Right cardiac atrium (tissue), 5 donors: Measurements from ENCODE around the gene NRP1. TPM values are rescaled to one million over a fixed set of nuclear protein-coding genes. Genes with fewer than 3 reads are reported as not detected.

Source experiments
- ATAC-seq, 2 donors: fragments of 200-7000 bp; cut with Tn5 transposase; one replicate each; pipeline versions ENCODE4 v1.8.0 to v1.9.1; 2020; ENCODE audit warnings: moderate library complexity in 2 of 2, mild to moderate bottlenecking in 1 of 2
- DNase-seq, 3 donors: peaks; one replicate each; pipeline ENCODE4 v3.0.0-alpha.2; 2020
- H3K27ac ChIP-seq: one replicate; pipeline ENCODE4 v1.5.1; 2013; ENCODE audit warnings: mild to moderate bottlenecking, low read length, control low read depth, moderate library complexity
- H3K27me3 ChIP-seq: one replicate; pipeline ENCODE4 v1.6.1; 2013; ENCODE audit not compliant: control insufficient read depth, insufficient read depth
- H3K4me1 ChIP-seq: one replicate; pipeline ENCODE4 v1.6.1; 2013; ENCODE audit warnings: low read length; ENCODE audit not compliant: control insufficient read depth, insufficient read depth
- H3K4me3 ChIP-seq: one replicate; pipeline ENCODE4 v1.5.1; 2013; ENCODE audit warnings: low read length, control low read depth
- H3K9me3 ChIP-seq: one replicate; pipeline ENCODE4 v1.6.1; 2013; ENCODE audit warnings: low read length; ENCODE audit not compliant: control insufficient read depth
- WGBS: extraction: QIAGEN DNeasy Blood & Tissue Kit; methylation state at CpG from one replicate; pipeline ENCODE4 v1.1.7; 2013; 5-methylcytosine and 5-hydroxymethylcytosine counted together
- intact Hi-C, 4 donors: fragments of 100-400 bp; cut with DNase I; formaldehyde crosslinking; loops; one replicate each; pipeline versions ENCODE4 v1.11.0 to v1.14.0; 2022 to 2023
- polyA plus RNA-seq: library from polyadenylated mRNA; stranded (reverse); fragments of 200-250 nt; gene quantifications from one replicate; pipeline ENCODE4 v1.2.3, GENCODE V29; 2013
- total RNA-seq, 4 donors: library from RNA; stranded (reverse); fragmentation: NEBNext Ultra II Directional; extraction: Animal tissue kit (Norgen Biotek cat#: 25700); gene quantifications; one replicate each; pipeline ENCODE4 v1.2.1, GENCODE V29; 2021
- donor health status: healthy with polysubstance abuse.
- donor health status: DM: no; HTN: yes; CAD: no.
- donor health status: DM: no; HTN: no; CAD: no.
- donor health status: DM: no; HTN: yes; CAD: no; lungs with severe emphysema.
- donor health status: DM: yes; HTN: yes; CAD: no.

Gene NRP1
- total and polyA plus RNA-seq, 5 donors, result 37.7 to 98.8 (median 92.5) TPM

DNA sequence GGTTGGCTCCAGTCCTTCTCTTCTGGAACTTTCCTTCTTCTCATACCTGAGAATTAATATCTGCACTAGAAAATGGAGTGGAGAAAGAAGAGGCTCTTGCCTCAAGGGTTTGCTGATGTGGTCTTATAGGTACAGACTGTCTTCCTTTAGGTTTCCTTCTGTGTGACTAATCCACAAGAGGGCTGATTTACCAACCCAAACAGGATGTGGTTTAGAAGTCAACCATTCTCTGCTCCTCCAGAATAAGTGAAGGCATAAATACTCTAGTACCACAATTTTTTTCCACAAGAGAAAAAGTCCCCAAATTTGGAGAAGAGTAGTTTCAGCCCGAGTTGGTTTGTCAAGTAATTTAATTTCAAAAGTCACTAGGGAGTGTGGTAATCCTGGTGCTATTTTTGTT, 85.8 kb downstream of the NRP1 start:
- DNase-seq (no peak), ATAC-seq (peak in 1 of 2 donors; percentile 65)
- H3K4me1 ChIP-seq, result peaks cover 14% of the 10 kb centered on the region
- 42% methylated on average over 1 of the region's 1 CpG for WGBS
- no peaks in the 10 kb centered on the region for H3K9me3 ChIP-seq
- peak overlapping the region; percentile 30 for H3K27ac ChIP-seq
- intact Hi-C loops, result no loop called here
- H3K4me3 ChIP-seq, result no peak overlapping the region
- no peaks in the 10 kb centered on the region for H3K27me3 ChIP-seq

DNA sequence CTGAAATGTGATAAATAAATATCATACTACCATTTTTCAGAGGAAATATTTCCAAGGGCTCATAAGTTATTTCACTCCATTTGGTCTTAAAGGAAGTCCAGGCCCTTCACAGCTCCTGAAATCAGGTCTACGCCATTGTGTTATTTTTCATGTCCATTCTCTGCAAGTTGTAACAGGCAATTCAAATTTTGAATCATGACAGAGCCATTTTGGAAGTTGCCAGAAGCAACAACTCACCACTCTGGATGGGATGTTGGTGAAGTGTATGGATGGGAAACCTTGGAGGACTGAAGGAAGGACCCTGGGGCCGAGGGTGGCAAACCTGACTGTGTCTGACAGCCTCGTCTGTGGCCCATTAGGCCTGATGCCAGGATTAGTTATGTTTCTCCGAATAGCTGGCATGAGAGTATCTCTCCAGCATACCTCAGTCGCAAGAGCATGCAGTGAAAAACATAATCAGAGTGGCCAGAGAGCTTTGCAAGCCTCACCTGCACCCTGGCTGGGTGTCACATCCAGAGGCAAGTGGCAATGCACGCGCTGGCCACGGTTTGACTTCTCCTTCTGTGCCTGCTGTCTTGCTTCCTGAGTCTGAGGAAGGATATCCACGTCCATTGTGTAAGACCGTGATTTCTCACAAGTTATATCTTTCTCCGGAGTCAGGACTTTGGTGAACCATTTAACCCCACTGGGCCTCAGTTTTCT, 87.1 kb downstream of the NRP1 start:
- 66% methylated on average over 11 of the region's 11 CpGs for WGBS
- Histone ChIP-seq H3K4me3 (no peak overlapping the region), H3K4me1 (peaks cover 14% of the 10 kb centered on the region), H3K27me3 (no peaks in the 10 kb centered on the region), H3K9me3 (no peaks in the 10 kb centered on the region), H3K27ac (peak overlapping the region; percentile 6)
- ATAC-seq (no peak), DNase-seq (peak in 1 of 3 donors; percentile 52)
- intact Hi-C loops, result no loop called here

DNA sequence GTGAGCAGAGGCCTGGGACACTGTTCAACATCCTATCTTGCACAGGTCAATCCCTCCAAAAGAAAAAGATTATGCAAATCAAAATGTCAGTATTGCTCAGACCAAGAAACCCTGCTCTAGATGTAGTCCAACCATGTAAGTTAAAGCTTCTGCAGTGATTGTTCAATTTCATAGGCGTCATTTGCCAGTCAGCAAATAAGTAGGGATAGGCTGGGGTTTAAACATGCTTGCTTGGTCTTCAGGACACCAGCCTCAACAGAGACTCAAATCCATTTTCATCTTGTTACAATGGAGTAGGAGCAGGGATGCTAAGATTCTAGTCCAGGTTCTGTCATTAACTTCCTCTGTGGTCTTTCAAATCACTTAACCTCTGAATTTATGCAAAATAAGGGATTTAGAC, 89.1 kb downstream of the NRP1 start:
- intact Hi-C loops, result no loop called here
- ATAC-seq (no peak), DNase-seq (no peak)
- 68% methylated on average over 1 of the region's 1 CpG for WGBS
- H3K9me3 ChIP-seq, result no peaks in the 10 kb centered on the region
- H3K27me3 ChIP-seq, result no peaks in the 10 kb centered on the region
- H3K4me3 ChIP-seq, result no peak overlapping the region
- H3K27ac ChIP-seq, result no peak overlapping the region
- H3K4me1 ChIP-seq, result peaks cover 10% of the 10 kb centered on the region

DNA sequence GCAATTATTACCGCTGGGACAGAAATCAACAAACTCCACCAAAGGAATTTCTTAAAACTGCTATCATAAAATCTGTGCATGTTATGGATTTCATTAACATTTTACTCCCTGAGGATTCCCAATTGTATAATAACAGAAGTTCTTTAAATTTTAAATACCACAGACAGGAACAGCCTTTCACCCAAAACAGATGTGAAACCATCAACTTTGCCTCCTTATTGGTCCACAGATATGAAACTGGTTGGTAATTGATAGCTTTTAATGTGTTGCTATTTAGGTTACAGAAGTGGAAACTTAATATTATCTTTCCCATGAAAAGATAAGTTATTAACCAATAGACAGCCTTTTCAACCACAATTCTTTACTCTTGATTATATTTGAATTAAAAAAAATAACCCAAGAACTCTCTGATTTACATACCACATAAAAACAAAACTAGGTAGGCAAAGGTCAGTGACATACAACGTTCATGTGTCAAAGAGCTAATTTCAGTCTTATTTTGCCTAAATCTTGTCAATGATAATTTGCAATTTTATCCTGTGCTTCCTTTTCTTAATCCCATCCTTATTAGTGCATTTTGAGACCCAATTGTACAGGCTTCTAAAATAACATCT, 90.0 kb downstream of the NRP1 start:
- H3K4me1 ChIP-seq, result peaks cover 9% of the 10 kb centered on the region

DNA sequence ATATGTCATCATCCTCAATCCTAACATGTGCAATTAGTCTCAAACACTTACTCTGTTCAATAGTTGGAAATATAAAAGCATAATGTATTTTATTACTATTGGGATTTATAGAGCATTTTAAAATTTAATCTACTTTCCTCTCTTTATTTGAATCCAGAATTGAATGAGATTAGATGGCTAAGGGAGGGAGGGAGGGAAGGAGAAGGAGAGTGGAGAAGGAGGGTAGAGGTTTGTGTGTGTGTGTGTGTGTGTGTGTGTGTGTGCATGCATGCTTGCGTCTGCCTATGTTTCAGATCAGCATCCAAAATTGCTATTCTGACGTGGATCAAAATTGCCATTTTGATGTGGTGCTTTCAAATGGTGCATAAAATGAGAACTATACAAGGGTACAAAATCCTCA, 90.8 kb downstream of the NRP1 start:
- H3K27me3 ChIP-seq, result no peaks in the 10 kb centered on the region
- H3K27ac ChIP-seq, result no peak overlapping the region
- intact Hi-C loops, result no loop called here
- H3K4me1 ChIP-seq, result peaks cover 9% of the 10 kb centered on the region
- no peak overlapping the region for H3K4me3 ChIP-seq
- no peak for DNase-seq
- 95% methylated on average over 2 of the region's 2 CpGs for WGBS
- H3K9me3 ChIP-seq, result no peaks in the 10 kb centered on the region
- ATAC-seq, result no peak

More for the DNA sequence above, 90.0 kb downstream of the NRP1 start:
- no peak overlapping the region for H3K27ac ChIP-seq
- H3K27me3 ChIP-seq, result no peaks in the 10 kb centered on the region
- 69% methylated on average over 2 of the region's 2 CpGs for WGBS
- intact Hi-C loops, result no loop called here
- DNase-seq, result no peak
- no peak overlapping the region for H3K4me3 ChIP-seq
- ATAC-seq, result no peak
- no peaks in the 10 kb centered on the region for H3K9me3 ChIP-seq

DNA sequence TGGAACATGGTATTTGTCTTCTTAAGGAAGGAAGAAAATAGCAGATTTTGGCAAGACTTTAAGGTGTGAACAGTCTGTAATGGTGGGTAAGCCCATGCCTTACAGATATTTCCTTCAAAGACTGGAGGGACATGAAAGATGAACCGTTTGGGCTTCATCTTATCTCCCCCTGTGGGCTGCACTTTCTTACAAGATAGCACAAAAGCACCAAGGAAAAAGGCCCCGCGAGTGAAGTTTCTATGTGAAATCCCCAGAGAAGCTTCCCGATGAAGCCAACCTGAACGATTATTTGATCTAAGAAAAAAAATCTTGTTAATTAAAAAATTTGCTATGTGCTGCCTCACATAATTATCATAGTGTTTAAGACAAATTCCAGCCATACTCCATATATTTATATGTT, 91.5 kb downstream of the NRP1 start:
- Histone ChIP-seq H3K4me1 (peaks cover 9% of the 10 kb centered on the region), H3K27ac (no peak overlapping the region)
- 72% methylated on average over 5 of the region's 5 CpGs for WGBS

DNA sequence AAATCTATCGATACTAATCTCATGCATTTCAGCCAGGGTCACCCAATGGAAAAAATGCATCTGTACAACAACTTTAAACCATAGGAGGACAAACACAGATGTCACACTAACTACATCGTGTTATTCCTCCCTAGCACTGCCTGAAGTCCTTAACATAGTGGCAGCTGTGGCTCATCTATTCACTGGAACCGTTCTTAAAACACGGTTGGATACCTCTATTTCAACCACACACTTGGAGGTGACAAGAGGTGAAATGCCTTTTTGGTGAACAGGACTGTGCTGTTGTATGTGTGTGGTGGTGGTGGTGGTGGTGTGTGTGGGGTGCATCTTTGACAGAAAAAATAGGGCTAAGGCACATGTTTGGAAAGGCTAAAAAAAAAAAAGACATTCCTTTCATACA, 93.1 kb downstream of the NRP1 start:
- WGBS, result 49% methylated on average over 4 of the region's 4 CpGs
- ATAC-seq, result no peak
- Histone ChIP-seq H3K27ac (no peak overlapping the region), H3K9me3 (no peaks in the 10 kb centered on the region), H3K4me1 (peaks cover 7% of the 10 kb centered on the region), H3K4me3 (no peak overlapping the region), H3K27me3 (no peaks in the 10 kb centered on the region)
- intact Hi-C loops, result no loop called here
- DNase-seq, result no peak

More for the DNA sequence above, 91.5 kb downstream of the NRP1 start:
- intact Hi-C loops, result no loop called here
- Histone ChIP-seq H3K27me3 (no peaks in the 10 kb centered on the region), H3K4me3 (no peak overlapping the region), H3K9me3 (no peaks in the 10 kb centered on the region)
- no peak for ATAC-seq
- DNase-seq, result no peak

DNA sequence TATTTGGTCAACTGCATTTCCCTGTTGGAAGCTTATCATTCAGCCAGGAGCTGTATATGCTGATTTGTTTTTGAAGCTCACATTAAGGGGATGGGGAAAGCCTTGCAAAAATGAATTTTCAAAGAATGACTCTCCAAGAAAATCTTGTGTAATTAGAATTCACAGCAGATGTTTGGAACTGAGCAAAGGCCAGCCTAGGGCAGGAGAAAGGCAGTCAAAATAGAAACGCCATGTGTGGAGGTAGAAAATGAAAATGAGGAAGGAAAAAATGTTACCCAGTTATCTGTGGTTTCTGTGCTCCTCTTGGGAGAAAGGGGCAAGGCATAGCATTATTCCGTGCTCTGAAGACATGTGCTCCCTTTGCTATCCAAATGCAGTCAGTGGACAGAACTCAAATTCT, 93.5 kb downstream of the NRP1 start:
- no peak for ATAC-seq

DNA sequence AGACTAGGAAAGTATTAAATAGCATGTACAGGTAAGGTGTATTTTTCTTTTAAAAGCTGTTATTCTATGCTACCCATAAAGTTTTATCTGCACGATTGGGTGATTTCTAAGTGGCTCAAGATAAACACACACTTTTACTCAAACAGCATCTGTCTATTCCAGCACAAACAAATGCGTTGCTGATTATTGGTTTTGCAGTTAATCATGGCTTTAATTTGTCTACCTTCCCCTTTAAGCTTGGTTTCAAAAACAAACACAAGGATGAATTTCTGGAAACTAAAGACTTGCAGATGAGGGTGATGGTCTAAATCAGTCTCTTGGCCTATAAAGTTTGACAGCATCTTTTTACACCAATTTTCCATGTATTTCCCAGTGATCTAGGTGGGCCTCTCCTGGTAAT, 94.2 kb downstream of the NRP1 start:
- Histone ChIP-seq H3K4me3 (no peak overlapping the region), H3K27ac (no peak overlapping the region), H3K4me1 (peaks cover 5% of the 10 kb centered on the region), H3K9me3 (no peaks in the 10 kb centered on the region), H3K27me3 (no peaks in the 10 kb centered on the region)
- ATAC-seq (no peak), DNase-seq (no peak)
- intact Hi-C loops, result no loop called here
- 90% methylated on average over 2 of the region's 2 CpGs for WGBS

More for the DNA sequence above, 93.5 kb downstream of the NRP1 start:
- Histone ChIP-seq H3K4me1 (peaks cover 7% of the 10 kb centered on the region), H3K27me3 (no peaks in the 10 kb centered on the region), H3K27ac (no peak overlapping the region), H3K9me3 (no peaks in the 10 kb centered on the region), H3K4me3 (no peak overlapping the region)
- 52% methylated on average over 2 of the region's 2 CpGs for whole genome bisulfite sequencing
- intact Hi-C loops, result no loop called here
- DNase-seq, result no peak

DNA sequence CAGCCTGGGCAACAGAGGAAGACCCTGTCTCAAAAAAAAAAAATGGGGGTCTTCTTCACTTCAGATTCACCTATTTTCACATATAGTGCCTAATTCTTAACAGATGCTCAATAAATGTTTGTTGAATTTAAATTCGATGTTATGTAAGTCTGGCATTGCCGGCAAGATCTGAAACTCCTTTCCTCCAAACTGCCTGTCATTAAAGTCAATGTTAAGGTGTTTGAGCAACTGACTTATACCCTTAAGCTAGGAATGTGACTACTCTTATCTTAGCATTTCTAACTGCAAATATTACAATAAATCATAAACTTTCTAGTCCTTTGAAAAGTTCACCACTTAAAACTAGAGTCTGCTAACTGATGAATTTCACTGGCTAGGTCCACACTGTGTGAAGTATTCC, 95.2 kb downstream of the NRP1 start:
- Histone ChIP-seq H3K9me3 (no peaks in the 10 kb centered on the region), H3K27ac (no peak overlapping the region), H3K4me1 (peaks cover 2% of the 10 kb centered on the region), H3K4me3 (no peak overlapping the region), H3K27me3 (no peaks in the 10 kb centered on the region)
- 90% methylated on average over 2 of the region's 2 CpGs for WGBS
- no peak for DNase-seq
- intact Hi-C loops, result no loop called here
- no peak for ATAC-seq

DNA sequence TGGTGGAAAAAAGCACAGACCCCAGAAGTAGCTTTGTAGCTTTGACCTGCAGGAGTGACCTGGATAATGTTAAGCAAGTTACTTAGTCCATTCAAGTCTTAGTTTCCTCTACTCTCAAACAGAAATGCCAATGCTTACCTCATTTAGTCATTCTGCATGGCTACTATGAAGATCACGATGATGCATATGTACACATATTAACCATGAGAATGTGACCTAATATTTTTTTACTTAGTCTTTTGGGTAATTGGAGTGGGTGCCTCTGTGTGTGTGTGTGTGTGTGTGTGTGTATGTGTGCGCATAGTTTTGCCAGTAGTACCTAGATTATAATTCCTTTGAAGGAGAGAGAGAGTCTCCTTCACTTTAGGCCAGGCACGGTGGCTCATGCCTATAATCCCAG, 95.8 kb downstream of the NRP1 start:
- H3K27me3 ChIP-seq, result no peaks in the 10 kb centered on the region

More for the DNA sequence above, 95.8 kb downstream of the NRP1 start:
- peaks cover 2% of the 10 kb centered on the region for H3K4me1 ChIP-seq
- intact Hi-C loops, result no loop called here
- H3K27ac ChIP-seq, result no peak overlapping the region
- ATAC-seq (no peak), DNase-seq (no peak)
- 94% methylated on average over 3 of the region's 3 CpGs for WGBS
- no peak overlapping the region for H3K4me3 ChIP-seq
- H3K9me3 ChIP-seq, result no peaks in the 10 kb centered on the region
